Activated T-cell treated with anti-CD3 and anti-CD28 coated beads, Interleukin-2, amount 50 U/mL, for 72 hours (primary cell): ENCODE results near the gene SLC1A2. TPM values are rescaled to one million over a fixed set of nuclear protein-coding genes. Genes with fewer than 3 reads are reported as not detected.
A peak's percentile ranks its signal among the peaks of the same experiment; 100 is the strongest.

Experiments used
- ATAC-seq, 2 donors: fragments of 150-1000 bp; cut with Tn5 transposase; replicated peaks in 1 of 2; 2 replicates each; pipeline ENCODE4 v1.10.0; 2021; ENCODE audit warnings: moderate library complexity in 2 of 2, mild to moderate bottlenecking in 1 of 2
- DNase-seq, 2 donors: peaks; one replicate each; pipeline ENCODE4 v3.0.0; 2021 to 2022; ENCODE audit warnings: mixed read lengths in 1 of 2
- H3K27ac Mint-ChIP-seq: one replicate; pipeline ENCODE4 v1.8.0; 2022; ENCODE audit warnings: mild to moderate bottlenecking, moderate library complexity, mixed read lengths
- H3K27me3 Mint-ChIP-seq: one replicate; pipeline ENCODE4 v1.8.0; 2022; ENCODE audit warnings: low read depth, mixed read lengths
- H3K36me3 Mint-ChIP-seq, 2 donors: one replicate each; pipeline ENCODE4 v1.8.0; 2022; ENCODE audit warnings: mixed read lengths in 2 of 2, mild to moderate bottlenecking in 1 of 2; ENCODE audit not compliant: insufficient read depth in 2 of 2
- H3K4me1 Mint-ChIP-seq: one replicate; pipeline ENCODE4 v1.8.0; 2022; ENCODE audit warnings: low read depth, mixed read lengths
- H3K4me3 Mint-ChIP-seq, 2 donors: one replicate each; pipeline ENCODE4 v1.8.0; 2022; ENCODE audit warnings: mild to moderate bottlenecking in 2 of 2, mixed read lengths in 2 of 2, moderate library complexity in 2 of 2
- H3K9me3 Mint-ChIP-seq, 2 donors: one replicate each; pipeline ENCODE4 v1.8.0; 2022; ENCODE audit warnings: mixed read lengths in 2 of 2
- total RNA-seq, 2 donors: library from RNA; stranded (reverse); gene quantifications; one replicate each; pipeline ENCODE4 v1.2.3, GENCODE V29; 2022

The SLC1A2 gene
- total RNA-seq, 2 donors from 2014 or later: 0.09 TPM; not detected in 1

DNA sequence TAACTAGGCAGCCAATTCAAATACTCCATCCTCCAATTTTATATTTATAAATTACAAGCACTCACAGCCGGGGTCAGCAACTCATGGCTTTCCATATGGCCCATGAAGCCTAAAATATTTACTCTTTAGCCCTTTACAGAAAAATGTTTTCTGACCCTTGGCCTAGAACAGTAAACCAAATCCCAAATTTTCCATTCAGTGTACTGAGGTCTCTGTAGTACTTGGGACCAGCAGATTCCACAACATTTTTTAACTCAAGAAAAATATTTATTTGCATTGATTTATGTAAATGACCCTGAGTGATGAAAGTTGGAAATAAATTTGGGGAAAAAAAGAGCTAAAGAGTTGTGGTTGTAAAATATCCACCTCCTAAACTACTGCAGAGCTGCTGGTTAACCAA lies 82.6 kb downstream of the SLC1A2 start:
- H3K36me3 Mint-ChIP-seq: peaks cover 2 to 3% of the 10 kb centered on the region in 2 donors
- H3K4me3 Mint-ChIP-seq: no peak overlapping the region
- peaks cover 0 to 2% of the 10 kb centered on the region in 2 donors for H3K9me3 Mint-ChIP-seq
- H3K27ac Mint-ChIP-seq: peak overlapping the region; percentile 70
- H3K4me1 Mint-ChIP-seq: peaks cover 59% of the 10 kb centered on the region
- ATAC-seq: no peak
- H3K27me3 Mint-ChIP-seq: no peaks in the 10 kb centered on the region
- no peak for DNase-seq

DNA sequence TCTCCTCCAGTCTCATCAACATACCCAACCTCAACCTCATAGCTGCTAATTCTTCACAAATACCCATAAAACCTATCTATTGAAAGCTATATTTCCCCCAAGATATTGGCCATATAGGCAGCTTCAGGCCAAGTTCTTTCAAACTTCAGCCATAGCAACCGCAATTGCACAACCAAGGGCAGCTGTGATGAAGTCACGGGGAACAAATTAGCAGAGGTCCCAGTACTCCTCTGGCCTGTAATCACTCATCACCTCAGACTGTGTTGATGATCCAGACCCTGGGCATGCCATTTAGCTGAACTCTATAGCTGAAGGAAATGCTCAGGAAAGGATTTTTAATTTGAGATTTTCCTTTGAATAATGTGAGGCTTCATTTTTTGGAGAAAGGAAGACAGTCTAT lies 84.1 kb downstream of the SLC1A2 start:
- H3K27me3 Mint-ChIP-seq: no peaks in the 10 kb centered on the region
- no peak overlapping the region for H3K4me3 Mint-ChIP-seq
- ATAC-seq (no peak), DNase-seq (no peak)
- no peak overlapping the region for H3K27ac Mint-ChIP-seq
- H3K36me3 Mint-ChIP-seq: peaks cover 2 to 3% of the 10 kb centered on the region in 2 donors
- H3K4me1 Mint-ChIP-seq: peaks cover 70% of the 10 kb centered on the region
- H3K9me3 Mint-ChIP-seq: peaks cover 0 to 2% of the 10 kb centered on the region in 2 donors

DNA sequence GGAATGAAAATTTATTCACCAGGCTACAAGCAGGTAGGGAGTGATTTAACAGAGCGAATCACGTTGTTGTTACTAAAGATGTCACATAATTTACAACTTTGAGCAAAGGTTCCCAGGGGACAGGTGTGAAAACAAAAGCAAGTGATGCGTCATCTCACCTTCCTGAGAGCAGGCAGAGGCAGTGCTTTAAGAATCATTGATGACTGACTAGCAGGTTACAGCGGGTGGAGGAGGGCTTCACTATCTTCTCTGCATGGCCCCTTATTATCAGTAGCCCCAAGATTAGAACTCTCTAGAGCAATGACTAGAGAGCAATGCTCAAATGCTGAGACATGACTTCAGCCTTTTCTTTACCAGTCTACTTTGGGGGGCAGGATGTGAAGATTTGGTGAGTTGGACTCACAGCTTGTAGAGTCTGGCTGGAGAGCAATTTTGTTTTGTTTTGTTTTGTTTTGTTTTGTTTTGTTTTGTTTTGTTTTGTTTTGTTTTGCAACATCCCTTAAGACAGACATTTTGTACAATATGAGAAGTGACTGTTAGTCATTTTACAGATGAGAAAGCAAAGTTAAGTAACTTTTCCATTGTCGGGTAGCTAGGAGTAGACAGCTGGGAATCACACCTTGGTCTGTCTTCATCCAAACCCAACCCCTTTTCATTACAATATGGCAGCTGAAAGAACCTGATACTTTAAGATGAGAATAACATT lies 84.8 kb downstream of the SLC1A2 start:
- Mint-ChIP-seq H3K27ac (no peak overlapping the region), H3K36me3 (peaks cover 2 to 3% of the 10 kb centered on the region in 2 donors), H3K27me3 (no peaks in the 10 kb centered on the region), H3K4me1 (peaks cover 72% of the 10 kb centered on the region), H3K4me3 (peak overlapping the region in 1 of 2 donors; percentile 10), H3K9me3 (peaks cover 0 to 2% of the 10 kb centered on the region in 2 donors)
- ATAC-seq: no peak
- DNase-seq: peak in 1 of 2 donors; percentile 13

GRCh38 chr11:35332524-35332923 lies 86.8 kb downstream of the SLC1A2 start:
- Mint-ChIP-seq H3K9me3 (peaks cover 0 to 2% of the 10 kb centered on the region in 2 donors), H3K27me3 (no peaks in the 10 kb centered on the region), H3K4me3 (no peak overlapping the region), H3K4me1 (peaks cover 58% of the 10 kb centered on the region), H3K27ac (no peak overlapping the region), H3K36me3 (peaks cover under 1 to 4% of the 10 kb centered on the region in 2 donors)
- DNase-seq (no peak), ATAC-seq (no peak)

DNA sequence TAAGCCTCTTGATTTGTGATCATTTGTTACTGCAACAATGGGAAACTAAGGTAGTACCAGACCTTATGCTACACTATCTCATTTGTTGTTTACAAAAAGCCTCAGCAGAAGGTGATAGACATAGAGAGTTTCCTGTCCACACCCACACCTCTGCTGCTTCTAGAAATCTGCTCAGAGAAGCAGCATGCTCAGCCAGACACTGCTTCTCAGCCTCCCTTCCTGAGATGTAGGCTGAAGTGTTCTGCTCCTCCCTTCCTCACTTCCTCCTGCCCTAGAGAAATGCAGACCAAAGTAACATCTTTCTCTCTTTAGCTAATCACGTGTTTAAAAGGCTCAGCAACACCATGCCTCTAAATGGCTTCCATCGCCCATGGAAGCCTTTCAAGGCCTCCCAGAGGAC lies 88.4 kb downstream of the SLC1A2 start:
- peak in 1 of 2 donors; percentile 26 for DNase-seq
- H3K27me3 Mint-ChIP-seq: no peaks in the 10 kb centered on the region
- H3K36me3 Mint-ChIP-seq: peaks cover 0 to 3% of the 10 kb centered on the region in 2 donors
- H3K9me3 Mint-ChIP-seq: peaks cover 0 to 3% of the 10 kb centered on the region in 2 donors
- ATAC-seq: peak; percentile 62 to 76
- peaks cover 48% of the 10 kb centered on the region for H3K4me1 Mint-ChIP-seq
- H3K4me3 Mint-ChIP-seq: peak overlapping the region; percentile 3 to 8
- H3K27ac Mint-ChIP-seq: no peak overlapping the region

GRCh38 chr11:35330156-35330889 lies 89.0 kb downstream of the SLC1A2 start:
- H3K27ac Mint-ChIP-seq: peak overlapping the region; percentile 8
- ATAC-seq (peak in 1 of 2 donors; percentile 9), DNase-seq (no peak)
- peaks cover under 1 to 5% of the 10 kb centered on the region in 2 donors for H3K36me3 Mint-ChIP-seq
- H3K4me3 Mint-ChIP-seq: peak overlapping the region; percentile 3 to 24
- no peaks in the 10 kb centered on the region for H3K27me3 Mint-ChIP-seq
- peaks cover 1 to 5% of the 10 kb centered on the region in 2 donors for H3K9me3 Mint-ChIP-seq
- peaks cover 48% of the 10 kb centered on the region for H3K4me1 Mint-ChIP-seq

GRCh38 chr11:35327829-35328228 lies 91.5 kb downstream of the SLC1A2 start:
- Mint-ChIP-seq H3K9me3 (peaks cover 2 to 6% of the 10 kb centered on the region in 2 donors), H3K4me3 (no peak overlapping the region), H3K27ac (no peak overlapping the region), H3K36me3 (peaks cover 2 to 6% of the 10 kb centered on the region in 2 donors), H3K27me3 (no peaks in the 10 kb centered on the region), H3K4me1 (peaks cover 42% of the 10 kb centered on the region)
- ATAC-seq (no peak), DNase-seq (no peak)

GRCh38 chr11:35326266-35326879 lies 93.0 kb downstream of the SLC1A2 start:
- ATAC-seq: no peak
- H3K36me3 Mint-ChIP-seq: peaks cover 2 to 6% of the 10 kb centered on the region in 2 donors
- H3K4me1 Mint-ChIP-seq: peaks cover 34% of the 10 kb centered on the region
- DNase-seq: no peak
- peaks cover 2 to 6% of the 10 kb centered on the region in 2 donors for H3K9me3 Mint-ChIP-seq
- no peak overlapping the region for H3K4me3 Mint-ChIP-seq
- H3K27me3 Mint-ChIP-seq: no peaks in the 10 kb centered on the region
- no peak overlapping the region for H3K27ac Mint-ChIP-seq

DNA sequence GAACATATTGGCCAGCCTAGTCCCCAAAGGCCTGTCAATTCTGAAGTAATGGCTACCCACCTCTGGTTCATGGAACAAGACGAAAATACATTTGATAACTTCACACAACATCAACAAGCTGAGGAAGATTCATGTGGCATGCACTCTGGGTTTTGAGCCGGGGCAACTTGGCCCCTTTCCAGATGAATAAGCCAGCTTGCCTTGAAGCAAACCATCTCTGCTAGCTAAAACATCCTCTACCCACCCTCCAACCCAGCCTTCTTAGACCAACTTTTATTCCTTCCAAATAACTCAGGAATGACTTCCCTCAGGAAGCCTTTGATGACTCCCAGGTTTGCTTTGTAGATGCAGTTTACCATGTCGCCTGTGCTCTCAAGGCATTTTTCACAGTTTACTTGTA lies 94.4 kb downstream of the SLC1A2 start:
- H3K9me3 Mint-ChIP-seq: peaks cover 4 to 6% of the 10 kb centered on the region in 2 donors
- H3K36me3 Mint-ChIP-seq: peaks cover 2 to 6% of the 10 kb centered on the region in 2 donors
- H3K4me1 Mint-ChIP-seq: peaks cover 20% of the 10 kb centered on the region
- no peak overlapping the region for H3K4me3 Mint-ChIP-seq
- H3K27ac Mint-ChIP-seq: no peak overlapping the region
- ATAC-seq: no peak
- H3K27me3 Mint-ChIP-seq: no peaks in the 10 kb centered on the region
- DNase-seq: no peak

GRCh38 chr11:35324183-35324886 lies 95.0 kb downstream of the SLC1A2 start:
- Mint-ChIP-seq H3K36me3 (peaks cover 2 to 6% of the 10 kb centered on the region in 2 donors), H3K4me1 (peaks cover 18% of the 10 kb centered on the region), H3K27me3 (no peaks in the 10 kb centered on the region), H3K9me3 (peaks cover 4 to 6% of the 10 kb centered on the region in 2 donors), H3K4me3 (no peak overlapping the region), H3K27ac (no peak overlapping the region)
- ATAC-seq (no peak), DNase-seq (no peak)

- DNase-seq (no peak), ATAC-seq (peak; percentile 53 to 54)
- Mint-ChIP-seq H3K27me3 (no peaks in the 10 kb centered on the region), H3K27ac (no peak overlapping the region), H3K36me3 (peaks cover 2 to 3% of the 10 kb centered on the region in 2 donors), H3K9me3 (peaks cover 4 to 6% of the 10 kb centered on the region in 2 donors), H3K4me3 (no peak overlapping the region), H3K4me1 (peaks cover 23% of the 10 kb centered on the region)
These were observed 96.1 kb downstream of the SLC1A2 start for GRCh38 chr11:35323076-35323868.
